BJ (cell line): ENCODE results near the gene TMEM69. TPM values are rescaled to one million over a fixed set of nuclear protein-coding genes. Genes with fewer than 3 reads are reported as not detected.
"Not testable (repeated sequence)": the region's sequence is repeated elsewhere in the genome, so short reads cannot be mapped to it uniquely, and the experiment has no call there.

Experiments used
- CTCF ChIA-PET: fragments of 350-600 bp; formaldehyde crosslinking; extraction: SDS; loops from one replicate; lab custom pipeline; 2021; ENCODE audit warnings: antibody characterized with exemption, inconsistent platforms; lab: Yijun Ruan, JAX
- POLR2A ChIA-PET: fragments of 300-600 bp; sonication (Branson Sonifier 250); formaldehyde crosslinking; extraction: SDS; loops from one replicate; lab custom pipeline; 2021; ENCODE audit warnings: antibody characterized with exemption; lab: Charles Lee
- DNase-seq: peaks from one replicate; pipeline ENCODE4 v3.0.0-alpha.2; 2011; ENCODE audit warnings: low read depth
- H3K27me3 ChIP-seq: 2 replicates; pipeline ENCODE4 v1.6.0; 2011; ENCODE audit warnings: low read length; ENCODE audit not compliant: control insufficient read depth, insufficient read depth
- H3K36me3 ChIP-seq: 2 replicates; pipeline ENCODE4 v1.5.1; 2011; ENCODE audit warnings: low read length; ENCODE audit not compliant: control insufficient read depth, insufficient read depth
- H3K4me3 ChIP-seq: 2 replicates; pipeline ENCODE4 v1.5.1; 2011; ENCODE audit warnings: low read depth, mild to moderate bottlenecking, control low read depth, low read length
- polyA plus RNA-seq: library from polyadenylated mRNA; depleted of rRNA; stranded (reverse); fragments of >200 nt; gene quantifications from 2 replicates; pipeline ENCODE4 v1.2.3, GENCODE V29; 2011
- TF ChIP-seq, protein P1 (sequence below): IDR thresholded peaks from 2 replicates; pipeline ENCODE4 v1.5.1; 2011; ENCODE audit warnings: low read depth, mild to moderate bottlenecking, control low read depth, inconsistent platforms, low read length, moderate library complexity; ENCODE audit not compliant: insufficient read depth

The TMEM69 gene
- polyA plus RNA-seq, 1 experiment = 37.9 TPM

DNA sequence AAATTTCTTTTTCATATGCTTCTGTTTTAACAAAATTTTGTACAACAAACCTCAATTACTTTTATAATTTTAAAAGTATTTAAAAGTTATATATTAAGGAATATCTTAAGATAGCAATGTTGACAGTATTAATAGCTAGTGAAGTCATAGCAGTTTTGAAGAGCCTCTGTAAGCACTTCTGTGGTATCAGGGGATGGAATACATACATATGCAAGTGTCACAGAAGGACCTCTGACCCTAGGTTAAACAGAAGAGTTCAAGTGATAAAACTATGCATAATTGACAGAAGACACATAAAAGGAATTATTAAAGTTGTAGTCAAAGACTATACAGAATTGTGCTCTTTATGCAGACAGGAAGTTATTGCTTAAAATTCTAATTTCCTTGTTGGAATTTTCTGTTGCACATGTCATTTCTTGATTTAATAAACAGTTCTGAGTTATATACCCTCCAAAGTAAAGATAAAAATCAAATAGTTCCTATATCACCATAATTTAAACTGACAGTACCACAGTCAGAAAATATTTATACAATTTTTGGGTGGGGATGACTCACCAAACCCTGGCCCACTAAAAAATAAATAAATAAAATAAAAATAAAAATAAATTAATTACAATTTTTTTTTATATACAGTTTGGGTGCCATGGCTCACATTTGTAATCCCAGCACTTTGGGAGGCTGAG is 35.4 kb downstream of the TMEM69 start:
- TF ChIP-seq, protein P1, sequence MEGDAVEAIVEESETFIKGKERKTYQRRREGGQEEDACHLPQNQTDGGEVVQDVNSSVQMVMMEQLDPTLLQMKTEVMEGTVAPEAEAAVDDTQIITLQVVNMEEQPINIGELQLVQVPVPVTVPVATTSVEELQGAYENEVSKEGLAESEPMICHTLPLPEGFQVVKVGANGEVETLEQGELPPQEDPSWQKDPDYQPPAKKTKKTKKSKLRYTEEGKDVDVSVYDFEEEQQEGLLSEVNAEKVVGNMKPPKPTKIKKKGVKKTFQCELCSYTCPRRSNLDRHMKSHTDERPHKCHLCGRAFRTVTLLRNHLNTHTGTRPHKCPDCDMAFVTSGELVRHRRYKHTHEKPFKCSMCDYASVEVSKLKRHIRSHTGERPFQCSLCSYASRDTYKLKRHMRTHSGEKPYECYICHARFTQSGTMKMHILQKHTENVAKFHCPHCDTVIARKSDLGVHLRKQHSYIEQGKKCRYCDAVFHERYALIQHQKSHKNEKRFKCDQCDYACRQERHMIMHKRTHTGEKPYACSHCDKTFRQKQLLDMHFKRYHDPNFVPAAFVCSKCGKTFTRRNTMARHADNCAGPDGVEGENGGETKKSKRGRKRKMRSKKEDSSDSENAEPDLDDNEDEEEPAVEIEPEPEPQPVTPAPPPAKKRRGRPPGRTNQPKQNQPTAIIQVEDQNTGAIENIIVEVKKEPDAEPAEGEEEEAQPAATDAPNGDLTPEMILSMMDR = no peak
- Histone ChIP-seq H3K27me3 (no peaks in the 10 kb centered on the region), H3K4me3 (no peak overlapping the region), H3K36me3 (no peaks in the 10 kb centered on the region; the same call in 1 of the 2 replicates)
- POLR2A ChIA-PET = no interaction called here
- DNase-seq = no peak
- CTCF ChIA-PET = no interaction called here

GRCh38 chr1:45726007-45726406 is 38.0 kb downstream of the TMEM69 start:
- DNase-seq, H3K27me3 ChIP-seq, H3K4me3 ChIP-seq, CTCF ChIA-PET, H3K36me3 ChIP-seq, POLR2A ChIA-PET: not testable (repeated sequence)

DNA sequence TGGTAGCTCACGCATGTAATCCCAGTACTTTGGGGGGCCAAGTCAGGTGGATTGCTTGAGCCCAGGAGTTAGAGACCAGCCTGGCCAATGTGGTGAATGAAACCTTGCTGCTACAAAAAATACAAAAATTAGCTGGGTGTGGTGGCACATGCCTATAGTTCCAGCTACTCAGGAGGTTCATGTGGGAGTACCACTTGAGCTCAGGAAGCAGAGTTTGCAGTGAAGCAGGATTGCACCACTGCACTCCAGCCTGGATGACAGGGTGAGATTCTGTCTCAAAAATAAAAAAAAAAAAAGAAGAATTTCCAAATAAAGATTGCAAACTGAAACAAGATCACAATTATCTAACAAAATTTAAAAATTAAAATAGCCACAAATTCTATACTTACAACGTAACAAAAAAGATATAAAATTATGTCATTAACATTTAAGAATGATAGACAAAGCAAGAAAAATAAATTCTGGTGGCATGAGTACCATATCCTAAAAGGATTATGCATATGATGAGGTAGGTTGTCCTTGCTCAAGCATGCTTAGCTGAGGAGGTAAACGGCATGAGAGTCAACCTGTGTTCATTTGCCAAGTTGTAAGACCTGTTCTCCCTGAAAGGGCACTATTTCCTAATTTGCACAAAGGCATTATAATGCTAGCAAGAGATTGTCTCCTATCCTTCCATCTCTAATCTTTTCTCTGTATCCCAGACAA is 42.2 kb downstream of the TMEM69 start:
- Histone ChIP-seq H3K36me3 (no peaks in the 10 kb centered on the region; the same call in 1 of the 2 replicates), H3K27me3 (no peaks in the 10 kb centered on the region), H3K4me3 (no peak overlapping the region)
- ChIA-PET CTCF (no interaction called here), POLR2A (no interaction called here)
- TF ChIP-seq, protein P1 = no peak
- DNase-seq = no peak

- TF ChIP-seq, protein P1 = no peak
- H3K36me3 ChIP-seq = no peaks in the 10 kb centered on the region; the same call in 1 of the 2 replicates
- CTCF ChIA-PET = no interaction called here
- no peaks in the 10 kb centered on the region for H3K27me3 ChIP-seq
- DNase-seq = no peak
- H3K4me3 ChIP-seq = no peak overlapping the region
- POLR2A ChIA-PET = no interaction called here
Measured at GRCh38 chr1:45730780-45731319, 42.9 kb downstream of the TMEM69 start.

DNA sequence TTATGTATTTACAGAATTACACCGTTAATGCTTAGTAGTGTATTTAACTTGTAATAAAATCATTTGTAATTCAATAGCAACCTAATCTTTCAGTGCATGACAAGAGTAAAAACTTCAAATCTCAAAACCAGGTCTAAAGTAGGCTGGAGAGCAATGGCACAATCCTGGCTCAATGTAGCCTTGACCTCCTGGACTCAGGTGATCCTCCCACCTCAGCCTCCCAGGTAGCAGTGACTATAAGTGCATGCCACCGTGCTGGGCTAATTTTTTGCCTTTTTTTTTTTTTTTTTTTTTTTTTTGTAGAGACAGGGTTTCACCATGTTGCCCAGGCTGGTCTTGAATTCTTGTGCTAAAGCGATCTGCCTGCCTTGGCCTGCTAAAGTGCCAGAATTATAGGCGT is 51.2 kb downstream of the TMEM69 start:
- Histone ChIP-seq H3K27me3 (no peaks in the 10 kb centered on the region), H3K36me3 (peaks cover 1% of the 10 kb centered on the region; the same call in 1 of the 2 replicates), H3K4me3 (no peak overlapping the region)
- DNase-seq = no peak
- POLR2A ChIA-PET = no interaction called here
- CTCF ChIA-PET = no interaction called here
- TF ChIP-seq, protein P1 = no peak

DNA sequence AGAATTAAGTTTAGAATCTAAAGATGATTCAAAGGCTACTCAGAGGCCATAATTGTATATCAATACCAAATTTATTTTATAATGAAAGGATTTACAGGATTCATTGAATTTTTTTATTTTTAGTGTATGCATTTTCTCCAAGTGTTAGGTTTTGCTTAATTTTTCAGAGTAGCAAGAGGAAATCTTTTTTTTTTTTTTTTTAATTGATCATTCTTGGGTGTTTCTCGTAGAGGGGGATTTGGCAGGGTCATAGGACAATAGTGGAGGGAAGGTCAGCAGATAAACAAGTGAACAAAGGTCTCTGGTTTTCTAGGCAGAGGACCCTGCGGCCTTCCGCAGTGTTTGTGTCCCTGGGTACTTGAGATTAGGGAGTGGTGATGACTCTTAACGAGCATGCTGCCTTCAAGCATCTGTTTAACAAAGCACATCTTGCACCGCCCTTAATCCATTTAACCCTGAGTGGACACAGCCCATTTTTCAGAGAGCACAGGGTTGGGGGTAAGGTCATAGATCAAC is 51.7 kb downstream of the TMEM69 start:
- H3K27me3 ChIP-seq, POLR2A ChIA-PET, CTCF ChIA-PET, H3K36me3 ChIP-seq, H3K4me3 ChIP-seq, DNase-seq: not testable (repeated sequence)
